GM18868 (cell line): ENCODE measurements around the gene C1orf116.
A peak's percentile ranks its signal among the peaks of the same experiment; 100 is the strongest.

Source experiments
- ATAC-seq: cut with Tn5 transposase; IDR thresholded peaks from one replicate; pipeline ENCODE4 v1.9.1; 2021; ENCODE audit warnings: mild to moderate bottlenecking, moderate library complexity; ENCODE audit not compliant: unreplicated experiment

The C1orf116 gene

GRCh38 chr1:207000651-207001291 is 31.8 kb downstream of the C1orf116 start:
- ATAC-seq: no peak

- ATAC-seq: no peak
Observed at GRCh38 chr1:206998816-206999215, 33.7 kb downstream of the C1orf116 start.

- no peak for ATAC-seq
Observed at GRCh38 chr1:206992790-206993189, 39.8 kb downstream of the C1orf116 start.

GRCh38 chr1:206987873-206988272 is 44.7 kb downstream of the C1orf116 start:
- no peak for ATAC-seq

GRCh38 chr1:206986885-206987284 is 45.7 kb downstream of the C1orf116 start:
- no peak for ATAC-seq

- no peak for ATAC-seq
Observed at GRCh38 chr1:206986402-206986801, 46.2 kb downstream of the C1orf116 start.

- ATAC-seq: no peak
Observed at GRCh38 chr1:206985162-206985749, 47.3 kb downstream of the C1orf116 start.

- ATAC-seq: no peak
Observed at GRCh38 chr1:206982216-206982615, 50.3 kb downstream of the C1orf116 start.

- ATAC-seq: no peak
Observed at GRCh38 chr1:206979379-206980043, 53.0 kb downstream of the C1orf116 start.

- no peak for ATAC-seq
Observed at GRCh38 chr1:206978259-206978658, 54.3 kb downstream of the C1orf116 start.

GRCh38 chr1:206975306-206975705 is 57.2 kb downstream of the C1orf116 start:
- ATAC-seq: no peak

- no peak for ATAC-seq
Observed at GRCh38 chr1:206974140-206974539, 58.4 kb downstream of the C1orf116 start.

- ATAC-seq: no peak
Observed at GRCh38 chr1:206972728-206973127, 59.8 kb downstream of the C1orf116 start.

- ATAC-seq: peak; percentile 75
Observed at GRCh38 chr1:206971029-206971655, 61.4 kb downstream of the C1orf116 start.

- ATAC-seq: no peak
Observed at GRCh38 chr1:206970446-206970845, 62.1 kb downstream of the C1orf116 start, which contains the start of gene FCAMR. TSS of gene FCAMR (minus strand) at chr1:206970460. CDS start at chr1:206970125, 335 bp downstream.

- ATAC-seq: no peak
Observed at GRCh38 chr1:206969090-206969489, 63.5 kb downstream of the C1orf116 start.
